GM12892 (cell line): ENCODE measurements around the gene FUT3.

Experiments
- POLR2A ChIP-seq: IDR thresholded peaks from 2 replicates; pipeline ENCODE4 v1.6.1; 2011; ENCODE audit warnings: low read depth, low read length, control low read depth
- POLR2AphosphoS5 ChIP-seq: IDR thresholded peaks from 2 replicates; pipeline ENCODE4 v1.6.1; 2011; ENCODE audit warnings: low read depth, low read length, control low read depth
- TAF1 ChIP-seq: IDR thresholded peaks from 2 replicates; pipeline ENCODE4 v1.6.1; 2011; ENCODE audit warnings: low read depth, mild to moderate bottlenecking, control low read depth, low read length, borderline replicate concordance

GRCh38 chr19:5827342-5827890 is 23.8 kb downstream of the FUT3 start:
- TF ChIP-seq POLR2AphosphoS5 (no peak), POLR2A (no peak), TAF1 (no peak)
